Activated T-cell treated with anti-CD3 and anti-CD28 coated beads for 48 hours (primary cell): Measurements from ENCODE around the gene CD207.
"Not testable (repeated sequence)": the region's sequence is repeated elsewhere in the genome, so short reads cannot be mapped to it uniquely, and the experiment has no call there.

Experiments used
- DNase-seq: peaks from one replicate; pipeline ENCODE4 v3.0.0-alpha.2; 2020; ENCODE audit warnings: low read depth

Gene CD207

GRCh38 chr2:70835643-70836042, at the start of gene CD207:
Gene CD207, minus strand, starts transcription at chr2:70835816. Its CDS starts 40 bp downstream, at chr2:70835776.
- no peak for DNase-seq

DNA sequence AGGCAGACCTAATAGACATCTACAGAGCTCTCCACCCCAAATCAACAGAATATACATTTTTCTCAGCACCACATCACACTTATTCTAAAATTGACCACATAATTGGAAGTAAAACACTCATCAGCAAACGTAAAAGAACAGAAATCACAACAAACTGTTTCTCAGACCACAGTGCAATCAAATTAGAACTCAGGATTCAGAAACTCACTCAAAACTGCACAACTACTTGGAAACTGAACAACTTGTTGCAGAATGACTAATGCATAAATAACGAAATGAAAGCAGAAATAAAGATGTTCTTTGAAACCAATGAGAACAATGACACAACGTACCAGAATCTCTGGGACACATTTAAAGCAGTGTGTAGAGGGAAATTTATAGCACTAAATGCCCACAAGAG, 42.9 kb upstream of the CD207 start:
- not testable (repeated sequence) for DNase-seq

DNA sequence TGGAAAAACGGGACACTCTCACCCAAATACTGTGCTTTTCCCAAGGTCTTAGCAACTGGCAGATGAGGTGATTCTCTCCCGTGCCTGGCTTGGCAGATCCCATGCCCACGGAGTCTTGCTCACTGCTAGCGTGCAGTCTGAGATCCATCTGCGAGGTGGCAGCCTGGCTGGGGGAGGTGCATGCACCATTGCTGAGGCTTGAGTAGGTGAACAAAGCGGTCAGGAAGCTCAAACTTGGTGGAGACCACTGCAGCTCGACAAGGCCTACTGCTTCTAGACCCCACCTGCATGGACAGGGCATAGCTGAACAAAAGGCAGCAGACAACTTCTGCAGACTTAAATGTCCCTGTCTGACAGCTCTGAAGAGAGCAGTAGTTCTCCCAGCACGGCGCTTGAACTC, 40.5 kb upstream of the CD207 start:
- DNase-seq = not testable (repeated sequence)

GRCh38 chr2:70873541-70873940, 37.9 kb upstream of the CD207 start:
- DNase-seq = no peak

- peak; percentile 78 for DNase-seq
These were observed 36.0 kb upstream of the CD207 start for GRCh38 chr2:70871398-70872211.

DNA sequence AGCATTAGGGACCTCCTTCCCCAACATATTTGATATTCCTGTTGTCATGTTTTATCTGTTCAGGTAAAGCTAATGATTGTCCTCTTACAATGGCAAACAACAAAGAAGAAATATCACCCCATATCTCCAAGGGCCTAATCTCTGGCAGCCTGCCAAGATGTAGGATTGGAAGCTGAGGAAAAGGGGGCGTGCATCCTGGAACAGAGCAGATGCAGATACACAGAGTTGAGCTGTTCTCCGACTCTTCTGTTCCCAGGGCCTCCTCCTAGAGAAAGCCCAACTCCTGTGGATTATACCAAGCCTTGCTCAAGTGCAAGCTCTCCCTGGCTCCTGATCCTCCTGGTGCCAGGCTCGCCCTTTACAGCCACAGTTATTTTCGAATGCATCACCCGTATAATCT, 35.2 kb upstream of the CD207 start:
- no peak for DNase-seq

GRCh38 chr2:70868970-70869369, 33.4 kb upstream of the CD207 start:
- DNase-seq = no peak

GRCh38 chr2:70861777-70862625, 26.4 kb upstream of the CD207 start:
- peak; percentile 60 for DNase-seq

GRCh38 chr2:70855667-70856066, 20.1 kb upstream of the CD207 start:
- no peak for DNase-seq

- DNase-seq = no peak
These were observed 18.8 kb upstream of the CD207 start for GRCh38 chr2:70854411-70854810.

DNA sequence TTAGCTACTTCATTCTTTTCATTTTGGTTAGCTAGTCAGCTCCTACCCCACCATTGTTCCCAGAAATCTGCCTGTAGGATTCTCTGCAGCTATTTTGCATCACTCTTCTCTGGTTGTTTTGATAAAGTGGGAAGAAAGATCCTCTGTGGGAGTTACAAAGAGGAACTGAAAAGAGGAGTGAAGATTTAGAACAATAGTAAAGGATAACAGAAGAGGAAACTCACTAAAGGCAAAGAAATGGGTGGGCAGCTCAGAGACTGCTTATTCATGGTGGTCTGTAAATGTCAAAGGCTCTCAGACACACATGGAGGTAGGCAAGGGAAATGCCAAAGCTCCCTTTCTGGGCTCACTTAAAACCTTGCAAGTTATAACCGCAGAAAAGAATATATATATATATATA, 17.2 kb upstream of the CD207 start:
- no peak for DNase-seq

- DNase-seq = no peak
These were observed 16.1 kb upstream of the CD207 start for GRCh38 chr2:70851704-70852103.

DNA sequence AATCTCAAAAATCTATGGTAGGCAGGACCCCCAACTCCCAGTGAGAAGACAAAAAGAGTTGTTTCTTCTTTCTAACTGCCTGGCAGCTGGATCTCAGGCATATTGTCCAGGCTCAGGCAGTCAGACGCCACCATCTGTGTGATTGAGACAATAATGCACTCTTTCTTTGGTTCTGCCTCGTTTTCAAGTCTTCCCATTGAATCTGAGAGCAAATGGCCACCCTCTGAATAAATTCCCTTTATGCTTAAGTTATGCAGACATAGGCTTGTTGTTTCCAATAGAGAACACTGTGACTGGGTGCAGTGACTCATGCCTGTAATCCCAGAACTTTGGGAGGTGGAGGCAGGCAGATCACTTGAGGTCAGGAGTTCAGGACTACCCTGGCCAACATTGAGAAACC, 15.3 kb upstream of the CD207 start:
- no peak for DNase-seq

DNA sequence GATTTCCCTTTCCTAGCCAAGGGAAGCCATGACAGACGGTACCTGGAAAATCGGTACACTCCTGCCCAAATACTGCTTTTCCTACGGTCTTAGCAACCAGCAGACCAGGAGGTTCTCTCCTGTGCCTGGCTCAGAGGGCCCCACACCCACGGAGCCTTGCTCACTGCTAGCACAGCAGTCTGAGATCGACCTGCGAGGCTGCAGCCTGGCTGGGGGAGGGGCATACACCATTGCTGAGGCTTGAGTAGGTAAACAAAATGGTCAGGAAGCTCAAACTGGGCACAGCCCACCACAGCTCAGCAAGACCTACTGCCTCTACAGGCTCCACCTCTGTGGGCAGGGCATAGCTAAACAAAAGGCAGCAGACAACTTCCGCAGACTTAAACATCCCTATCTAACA, 6.8 kb upstream of the CD207 start:
- DNase-seq = no peak

- DNase-seq = no peak
These were observed 2.6 kb upstream of the CD207 start for GRCh38 chr2:70837980-70838925.

DNA sequence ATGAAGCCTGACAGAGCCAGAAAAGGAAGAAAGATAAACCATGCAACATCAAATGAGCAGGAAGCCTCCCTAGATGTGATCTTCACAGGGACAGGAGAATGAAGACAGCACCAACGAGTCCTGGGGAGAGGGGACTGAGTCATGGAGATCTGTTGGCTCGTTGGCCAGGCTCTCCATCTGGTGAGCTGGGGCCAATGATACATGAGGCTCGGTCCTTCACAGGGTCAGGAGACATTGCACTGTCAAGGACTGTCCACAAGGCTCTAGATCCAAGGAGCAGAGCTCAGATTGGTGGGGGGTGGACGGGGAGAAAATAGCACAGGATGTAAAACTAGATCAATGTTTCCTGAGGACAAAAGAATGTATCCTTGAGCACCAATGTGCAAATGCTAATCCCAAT, 735 bp downstream of the CD207 start:
- no peak for DNase-seq

GRCh38 chr2:70834106-70834505, 1.5 kb downstream of the CD207 start:
- DNase-seq = no peak

DNA sequence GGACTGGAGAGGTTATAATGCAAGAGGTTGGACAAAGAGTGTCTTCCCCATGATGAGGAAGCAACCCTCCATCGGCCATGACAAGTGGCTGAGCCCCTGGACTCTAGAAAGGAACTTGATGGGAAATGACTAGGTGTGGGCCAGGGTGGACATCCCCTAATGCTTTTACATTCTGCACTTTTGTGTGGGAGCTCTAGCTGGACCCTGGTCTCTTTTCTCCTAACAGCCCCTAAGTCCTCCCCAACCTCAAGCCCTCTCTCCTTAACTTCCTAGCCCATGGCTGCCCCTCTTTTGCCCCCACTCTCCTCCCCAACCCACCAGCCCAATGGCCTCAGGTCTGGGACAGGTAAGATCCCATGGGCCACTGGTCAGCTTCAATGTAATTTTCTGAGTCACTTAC, 2.4 kb downstream of the CD207 start:
- no peak for DNase-seq

DNA sequence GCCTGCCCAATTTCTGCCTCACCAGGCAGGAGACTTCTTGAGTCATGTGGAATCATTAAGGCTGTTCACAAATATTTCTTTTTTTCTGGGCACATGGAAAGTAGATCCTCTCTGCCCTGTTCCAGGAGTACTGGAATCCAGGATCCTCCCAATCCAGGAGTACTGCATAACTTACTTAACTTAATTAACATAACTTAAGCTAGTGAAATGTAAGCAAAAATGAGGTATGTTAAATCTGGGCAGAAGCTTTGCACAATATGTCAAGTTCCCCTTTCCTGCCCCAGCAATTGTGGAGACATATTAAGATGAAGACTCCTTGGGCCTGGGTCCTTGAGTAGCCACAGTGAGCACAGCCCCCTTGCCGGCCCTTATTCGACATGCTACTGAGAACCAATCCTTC, 3.2 kb downstream of the CD207 start:
- DNase-seq = no peak

GRCh38 chr2:70831861-70832260, 3.8 kb downstream of the CD207 start:
- no peak for DNase-seq

GRCh38 chr2:70830366-70830765, 5.2 kb downstream of the CD207 start:
- DNase-seq = no peak

GRCh38 chr2:70829916-70830315, 5.7 kb downstream of the CD207 start:
- no peak for DNase-seq
